Esophagus muscularis mucosa (tissue), 4 donors: Measurements from ENCODE around the gene PDCD1. TPM values are rescaled to one million over a fixed set of nuclear protein-coding genes. Genes with fewer than 3 reads are reported as not detected.

Experiments
- DNase-seq: peaks from one replicate; pipeline ENCODE4 v3.0.0-alpha.2; 2017; ENCODE audit errors: extremely low spot score
- H3K27ac ChIP-seq, 4 donors: fragments of 200-600 bp; sonication (generic); replicated peaks in 1 of 4; 1 replicate in 3 of 4; 2 replicates in 1 of 4; pipeline ENCODE4 v1.5.1; 2016 to 2019; ENCODE audit warnings: mild to moderate bottlenecking in 1 of 4
- H3K27me3 ChIP-seq, 4 donors: fragments of 200-600 bp; sonication (generic); one replicate each; pipeline versions ENCODE4 v1.5.1 to v1.6.0; 2016 to 2019
- H3K36me3 ChIP-seq, 4 donors: fragments of 200-600 bp; sonication (generic); one replicate each; pipeline ENCODE4 v1.5.1; 2016 to 2019
- H3K4me1 ChIP-seq, 4 donors: fragments of 200-600 bp; sonication (generic); one replicate each; pipeline ENCODE4 v1.5.1; 2016 to 2019
- H3K4me3 ChIP-seq, 4 donors: fragments of 200-600 bp; sonication (generic); 1 replicate in 2 of 4; 2 replicates in 2 of 4; pipeline ENCODE4 v1.5.1; 2016 to 2019; ENCODE audit warnings: mild to moderate bottlenecking in 4 of 4, moderate library complexity in 1 of 4
- H3K9me3 ChIP-seq, 4 donors: fragments of 200-600 bp; sonication (generic); 1 replicate in 3 of 4; 2 replicates in 1 of 4; pipeline ENCODE4 v1.5.1; 2016 to 2019
- CTCF ChIP-seq, 3 experiments: fragments of 200-600 bp in 2 of 3; fragments of 450-650 bp in 1 of 3; sonication (generic) in 2 of 3; IDR thresholded peaks; one replicate each; pipeline ENCODE4 v1.5.1; 2017 to 2019; ENCODE audit warnings: antibody characterized with exemption in 3 of 3, mild to moderate bottlenecking in 2 of 3, moderate library complexity in 1 of 3
- EP300 ChIP-seq: sonication (generic); formaldehyde crosslinking; IDR thresholded peaks from one replicate; pipeline ENCODE4 v1.6.1; 2017; ENCODE audit warnings: antibody characterized with exemption
- POLR2A ChIP-seq: fragments of 450-650 bp; IDR thresholded peaks from one replicate; pipeline ENCODE4 v1.6.1; 2017; ENCODE audit warnings: antibody characterized with exemption, moderate library complexity, mild to moderate bottlenecking, low read depth
- POLR2AphosphoS5 ChIP-seq, 2 donors: sonication (generic); formaldehyde crosslinking; IDR thresholded peaks; one replicate each; pipeline ENCODE4 v1.6.1; 2017; ENCODE audit warnings: antibody characterized with exemption in 2 of 2
- WGBS: methylation state at CpG from one replicate; pipeline ENCODE4 v1.1.5; 2018; 5-methylcytosine and 5-hydroxymethylcytosine counted together
- intact Hi-C: fragments of 100-400 bp; cut with DNase I; formaldehyde crosslinking; loops from one replicate; pipeline ENCODE4 v1.15.1; 2023
- total RNA-seq, 4 donors: library from RNA; depleted of rRNA; stranded (reverse); fragments of >200 nt; gene quantifications; one replicate each; pipeline versions ENCODE4 v1.1.0 to v1.2.1, GENCODE V29; 2016

The PDCD1 gene
- total RNA-seq, 4 donors from 2014 or later, result 0.11 to 2.5 (median 1.2) TPM

GRCh38 chr2:241873081-241873802, 14.5 kb upstream of the PDCD1 start:
- Histone ChIP-seq H3K4me3 (no peak overlapping the region), H3K36me3 (no peaks in the 10 kb centered on the region), H3K4me1 (peaks cover 3 to 11% (median 9%) of the 10 kb centered on the region in 4 donors), H3K9me3 (no peaks in the 10 kb centered on the region), H3K27me3 (peaks cover 0 to 52% (median 2%) of the 10 kb centered on the region in 4 donors), H3K27ac (no peak overlapping the region)
- intact Hi-C loops, result no loop called here
- DNase-seq, result no peak
- 90% methylated on average over 39 of the region's 54 CpGs for WGBS
- no peak for TF ChIP-seq EP300
- no peak for TF ChIP-seq POLR2A
- TF ChIP-seq POLR2AphosphoS5 (IDR thresholded peaks at IDR 0.05), result no peak
- TF ChIP-seq CTCF (IDR thresholded peaks at IDR 0.05), result no peak

GRCh38 chr2:241872313-241872642, 13.6 kb upstream of the PDCD1 start:
- intact Hi-C loops, result no loop called here
- H3K4me1 ChIP-seq, result peaks cover 0 to 15% (median 11%) of the 10 kb centered on the region in 4 donors
- no peaks in the 10 kb centered on the region for H3K36me3 ChIP-seq
- H3K4me3 ChIP-seq, result no peak overlapping the region
- H3K9me3 ChIP-seq, result no peaks in the 10 kb centered on the region
- 91% methylated on average over 12 of the region's 15 CpGs for WGBS
- TF ChIP-seq EP300 (no peak), CTCF (IDR thresholded peaks at IDR 0.05) (no peak), POLR2AphosphoS5 (IDR thresholded peaks at IDR 0.05) (no peak), POLR2A (no peak)
- no peak overlapping the region for H3K27ac ChIP-seq
- no peak for DNase-seq
- H3K27me3 ChIP-seq, result peaks cover 0 to 61% (median 2%) of the 10 kb centered on the region in 4 donors

GRCh38 chr2:241871538-241872312, 13.0 kb upstream of the PDCD1 start:
- Histone ChIP-seq H3K9me3 (no peaks in the 10 kb centered on the region), H3K4me3 (no peak overlapping the region), H3K27ac (no peak overlapping the region), H3K36me3 (no peaks in the 10 kb centered on the region), H3K27me3 (peaks cover 0 to 66% (median 3%) of the 10 kb centered on the region in 4 donors), H3K4me1 (peaks cover 0 to 15% (median 12%) of the 10 kb centered on the region in 4 donors)
- TF ChIP-seq POLR2A (no peak), EP300 (no peak), POLR2AphosphoS5 (IDR thresholded peaks at IDR 0.05) (no peak), CTCF (IDR thresholded peaks at IDR 0.05) (no peak)
- 89% methylated on average over 21 of the region's 38 CpGs for WGBS
- intact Hi-C loops, result no loop called here
- no peak for DNase-seq

GRCh38 chr2:241870611-241871537, 12.2 kb upstream of the PDCD1 start:
- no peak overlapping the region for H3K27ac ChIP-seq
- TF ChIP-seq POLR2A (no peak), POLR2AphosphoS5 (IDR thresholded peaks at IDR 0.05) (no peak), EP300 (no peak), CTCF (IDR thresholded peaks at IDR 0.05) (no peak)
- WGBS, result 82% methylated on average over 15 of the region's 28 CpGs
- no peak for DNase-seq
- intact Hi-C loops, result no loop called here
- no peaks in the 10 kb centered on the region for H3K9me3 ChIP-seq
- H3K4me1 ChIP-seq, result peaks cover 0 to 20% (median 13%) of the 10 kb centered on the region in 4 donors
- peaks cover 0 to 75% (median 6%) of the 10 kb centered on the region in 4 donors for H3K27me3 ChIP-seq
- no peak overlapping the region for H3K4me3 ChIP-seq
- H3K36me3 ChIP-seq, result no peaks in the 10 kb centered on the region
